Measurements from ENCODE around the gene CTNNBL1. TPM values are rescaled to one million over a fixed set of nuclear protein-coding genes. Genes with fewer than 3 reads are reported as not detected.
A peak's percentile ranks its signal among the peaks of the same experiment; 100 is the strongest.

Gene CTNNBL1
- total RNA-seq, 1 experiment from 2014 or later: 55.4 TPM

DNA sequence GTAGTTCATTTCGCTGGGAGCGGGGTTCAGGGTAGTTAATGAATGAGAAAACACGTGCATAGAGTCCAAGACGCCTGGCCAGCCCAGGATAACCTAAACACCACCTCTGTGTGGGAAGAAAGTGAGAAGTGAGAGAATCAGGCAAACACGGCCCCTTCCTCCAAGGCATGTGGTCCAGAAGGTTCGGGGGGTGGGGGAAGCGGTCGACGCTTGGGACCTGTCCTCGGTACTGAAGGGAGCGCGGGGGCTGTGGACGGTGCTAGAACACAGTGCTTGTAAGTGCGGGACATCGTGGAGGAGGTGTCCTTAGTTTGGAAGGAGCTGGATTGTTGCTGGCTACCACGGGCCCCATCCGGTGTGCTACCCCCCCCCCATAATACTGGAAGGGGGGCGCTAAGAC is 207.4 kb downstream of the CTNNBL1 start (continued):
- TF ChIP-seq, protein P1, sequence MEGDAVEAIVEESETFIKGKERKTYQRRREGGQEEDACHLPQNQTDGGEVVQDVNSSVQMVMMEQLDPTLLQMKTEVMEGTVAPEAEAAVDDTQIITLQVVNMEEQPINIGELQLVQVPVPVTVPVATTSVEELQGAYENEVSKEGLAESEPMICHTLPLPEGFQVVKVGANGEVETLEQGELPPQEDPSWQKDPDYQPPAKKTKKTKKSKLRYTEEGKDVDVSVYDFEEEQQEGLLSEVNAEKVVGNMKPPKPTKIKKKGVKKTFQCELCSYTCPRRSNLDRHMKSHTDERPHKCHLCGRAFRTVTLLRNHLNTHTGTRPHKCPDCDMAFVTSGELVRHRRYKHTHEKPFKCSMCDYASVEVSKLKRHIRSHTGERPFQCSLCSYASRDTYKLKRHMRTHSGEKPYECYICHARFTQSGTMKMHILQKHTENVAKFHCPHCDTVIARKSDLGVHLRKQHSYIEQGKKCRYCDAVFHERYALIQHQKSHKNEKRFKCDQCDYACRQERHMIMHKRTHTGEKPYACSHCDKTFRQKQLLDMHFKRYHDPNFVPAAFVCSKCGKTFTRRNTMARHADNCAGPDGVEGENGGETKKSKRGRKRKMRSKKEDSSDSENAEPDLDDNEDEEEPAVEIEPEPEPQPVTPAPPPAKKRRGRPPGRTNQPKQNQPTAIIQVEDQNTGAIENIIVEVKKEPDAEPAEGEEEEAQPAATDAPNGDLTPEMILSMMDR (IDR thresholded peaks at IDR 0.05 in 2 of 3, conservative IDR thresholded peaks at IDR 0.05 in 1 of 3; ENCODE audit: borderline replicate concordance in 1 of 3, insufficient read depth in 1 of 3, low read depth in 2 of 3, low read length in 2 of 3): no peak

DNA sequence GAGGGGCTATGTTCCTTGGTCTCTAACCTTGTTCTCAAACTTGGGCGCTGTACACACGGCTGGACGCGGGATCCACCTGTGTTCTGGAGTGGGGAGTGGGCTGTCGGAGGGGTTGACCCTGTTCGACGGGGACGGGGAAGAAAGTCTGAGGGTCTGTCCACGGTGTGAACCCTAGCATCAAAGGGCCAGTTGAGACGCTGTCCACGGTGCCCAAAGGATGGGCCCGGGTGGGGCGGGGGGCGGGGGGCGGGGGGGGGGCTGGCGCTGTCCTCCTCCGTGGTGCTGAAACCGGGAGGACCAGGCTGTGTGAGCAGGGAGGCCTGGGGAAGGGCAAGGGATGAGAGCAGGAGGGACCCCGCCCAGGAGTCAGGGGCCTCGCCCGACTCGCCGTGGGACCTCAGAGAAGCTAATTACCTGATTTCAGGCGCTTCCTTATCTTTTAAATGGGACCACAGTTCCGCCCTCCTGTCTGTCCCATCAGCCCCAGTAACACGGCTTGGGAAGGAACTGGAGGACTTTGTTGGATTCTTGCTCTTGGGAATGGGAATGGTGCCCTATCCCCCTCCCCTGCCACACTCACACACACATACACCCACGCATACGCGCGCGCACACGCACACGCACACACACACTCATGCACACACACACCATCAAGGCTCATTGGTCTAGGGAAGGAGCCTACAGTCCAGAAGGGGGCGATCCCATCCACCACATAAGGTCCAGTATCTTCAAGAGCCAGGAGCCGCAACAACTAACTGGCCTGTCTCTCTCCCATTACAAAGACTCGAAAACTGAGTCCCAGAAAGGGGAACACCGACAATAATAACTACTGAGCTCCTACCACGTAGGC is 208.0 kb downstream of the CTNNBL1 start:
- ChIA-PET POLR2A (no interaction called here), RAD21 (ENCODE audit: low non-redundant PET in 1 of 2, low total read pairs in 2 of 2, uncharacterized antibody in 2 of 2, unreplicated experiment in 2 of 2) (no interaction called here), CTCF (no interaction called here)
- intact Hi-C loops (cut with micrococcal nuclease): no loop called here
- no TSS peak for BruUV-seq (replicated peaks)
- DNase-seq (ENCODE audit: low read depth, low spot score): peak; percentile 4
- TF ChIP-seq EZH2 (IDR thresholded peaks at IDR 0.05): no peak
- TF ChIP-seq RAD21 (IDR thresholded peaks at IDR 0.05; ENCODE audit: low read depth): peak; percentile 32; the same call in 1 of the 2 replicates
- no peak for TF ChIP-seq SIN3A (IDR thresholded peaks at IDR 0.05; ENCODE audit: low read depth)
- no peak for TF ChIP-seq JUND (IDR thresholded peaks at IDR 0.05)
- TF ChIP-seq FOSL1 (IDR thresholded peaks at IDR 0.05; ENCODE audit: low read depth): no peak
- no peak for TF ChIP-seq EGR1 (IDR thresholded peaks at IDR 0.05; ENCODE audit: low read depth)
- TF ChIP-seq, protein P1 (IDR thresholded peaks at IDR 0.05 in 2 of 3, conservative IDR thresholded peaks at IDR 0.05 in 1 of 3; ENCODE audit: borderline replicate concordance in 1 of 3, insufficient read depth in 1 of 3, low read depth in 2 of 3, low read length in 2 of 3): peak; percentile 5 to 43 (median 37); a peak in 3 of 6 replicates
- TF ChIP-seq, protein P2, sequence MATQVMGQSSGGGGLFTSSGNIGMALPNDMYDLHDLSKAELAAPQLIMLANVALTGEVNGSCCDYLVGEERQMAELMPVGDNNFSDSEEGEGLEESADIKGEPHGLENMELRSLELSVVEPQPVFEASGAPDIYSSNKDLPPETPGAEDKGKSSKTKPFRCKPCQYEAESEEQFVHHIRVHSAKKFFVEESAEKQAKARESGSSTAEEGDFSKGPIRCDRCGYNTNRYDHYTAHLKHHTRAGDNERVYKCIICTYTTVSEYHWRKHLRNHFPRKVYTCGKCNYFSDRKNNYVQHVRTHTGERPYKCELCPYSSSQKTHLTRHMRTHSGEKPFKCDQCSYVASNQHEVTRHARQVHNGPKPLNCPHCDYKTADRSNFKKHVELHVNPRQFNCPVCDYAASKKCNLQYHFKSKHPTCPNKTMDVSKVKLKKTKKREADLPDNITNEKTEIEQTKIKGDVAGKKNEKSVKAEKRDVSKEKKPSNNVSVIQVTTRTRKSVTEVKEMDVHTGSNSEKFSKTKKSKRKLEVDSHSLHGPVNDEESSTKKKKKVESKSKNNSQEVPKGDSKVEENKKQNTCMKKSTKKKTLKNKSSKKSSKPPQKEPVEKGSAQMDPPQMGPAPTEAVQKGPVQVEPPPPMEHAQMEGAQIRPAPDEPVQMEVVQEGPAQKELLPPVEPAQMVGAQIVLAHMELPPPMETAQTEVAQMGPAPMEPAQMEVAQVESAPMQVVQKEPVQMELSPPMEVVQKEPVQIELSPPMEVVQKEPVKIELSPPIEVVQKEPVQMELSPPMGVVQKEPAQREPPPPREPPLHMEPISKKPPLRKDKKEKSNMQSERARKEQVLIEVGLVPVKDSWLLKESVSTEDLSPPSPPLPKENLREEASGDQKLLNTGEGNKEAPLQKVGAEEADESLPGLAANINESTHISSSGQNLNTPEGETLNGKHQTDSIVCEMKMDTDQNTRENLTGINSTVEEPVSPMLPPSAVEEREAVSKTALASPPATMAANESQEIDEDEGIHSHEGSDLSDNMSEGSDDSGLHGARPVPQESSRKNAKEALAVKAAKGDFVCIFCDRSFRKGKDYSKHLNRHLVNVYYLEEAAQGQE (IDR thresholded peaks at IDR 0.05; ENCODE audit: low read depth): peak; percentile 45
- TF ChIP-seq EZH2phosphoT487 (IDR thresholded peaks at IDR 0.05; ENCODE audit: borderline replicate concordance): no peak
- H3K27ac ChIP-seq (ENCODE audit: low read depth, low read length): no peak overlapping the region
- H3K79me2 ChIP-seq (ENCODE audit: insufficient read depth, low read length): no peaks in the 10 kb centered on the region
- peak; percentile 62 for ATAC-seq
- no peak overlapping the region for H3K9ac ChIP-seq (ENCODE audit: low read length)
- H3K36me3 ChIP-seq (ENCODE audit: control insufficient read depth in 1 of 2, insufficient read depth in 2 of 2, low read length in 2 of 2): no peaks in the 10 kb centered on the region
- no peaks in the 10 kb centered on the region for H4K20me1 ChIP-seq (ENCODE audit: insufficient read depth)
- H3K4me3 ChIP-seq (replicated peaks in 1 of 2; ENCODE audit: low read depth in 1 of 2, low read length in 2 of 2): no peak overlapping the region
- H2AFZ ChIP-seq (ENCODE audit: low read depth, low read length, poor library complexity, severe bottlenecking): no peak overlapping the region
- no peak overlapping the region for H3K4me2 ChIP-seq (ENCODE audit: low read length)
- no peaks in the 10 kb centered on the region for H3K4me1 ChIP-seq (ENCODE audit: control insufficient read depth in 1 of 2, insufficient read depth in 2 of 2, low read length in 2 of 2)
- H3K9me3 ChIP-seq (ENCODE audit: control insufficient read depth in 1 of 2, insufficient read depth in 1 of 2, low read depth in 1 of 2, low read length in 2 of 2): no peaks in the 10 kb centered on the region
- H3K9me2 ChIP-seq (ENCODE audit: insufficient read depth): no peaks in the 10 kb centered on the region
- peaks cover 14% of the 10 kb centered on the region for H3K27me3 ChIP-seq (ENCODE audit: insufficient read depth, low read length)

All from HCT116 (cell line).